Mucosa of rectum (tissue), 2 donors: ENCODE measurements around the gene SST.

Experiments used
- H3K27ac ChIP-seq, 2 donors: one replicate each; pipeline ENCODE4 v1.7.0; 2013; ENCODE audit warnings: inconsistent platforms in 2 of 2, low read depth in 2 of 2, low read length in 2 of 2
- H3K27me3 ChIP-seq, 2 donors: one replicate each; pipeline ENCODE4 v1.7.0; 2013; ENCODE audit warnings: low read length in 2 of 2; ENCODE audit not compliant: control insufficient read depth in 2 of 2, insufficient read depth in 2 of 2
- H3K36me3 ChIP-seq, 2 donors: one replicate each; pipeline ENCODE4 v1.7.0; 2013; ENCODE audit warnings: low read length in 2 of 2; ENCODE audit not compliant: control insufficient read depth in 2 of 2, insufficient read depth in 2 of 2
- H3K4me1 ChIP-seq, 2 donors: one replicate each; pipeline ENCODE4 v1.7.0; 2013; ENCODE audit warnings: low read length in 2 of 2, mild to moderate bottlenecking in 1 of 2; ENCODE audit not compliant: control insufficient read depth in 2 of 2, insufficient read depth in 2 of 2
- H3K4me3 ChIP-seq, 2 donors: one replicate each; pipeline ENCODE4 v1.7.0; 2013; ENCODE audit warnings: low read length in 2 of 2
- H3K9ac ChIP-seq, 2 donors: one replicate each; pipeline ENCODE4 v1.7.0; 2013; ENCODE audit warnings: low read length in 2 of 2, low read depth in 1 of 2, mild to moderate bottlenecking in 1 of 2
- H3K9me3 ChIP-seq, 2 donors: one replicate each; pipeline ENCODE4 v1.7.0; 2013; ENCODE audit warnings: low read length in 2 of 2; ENCODE audit not compliant: control insufficient read depth in 2 of 2
- donor health status: healthy.
- donor health status: Normal muscosa, but diverticular disease.

SST gene

DNA sequence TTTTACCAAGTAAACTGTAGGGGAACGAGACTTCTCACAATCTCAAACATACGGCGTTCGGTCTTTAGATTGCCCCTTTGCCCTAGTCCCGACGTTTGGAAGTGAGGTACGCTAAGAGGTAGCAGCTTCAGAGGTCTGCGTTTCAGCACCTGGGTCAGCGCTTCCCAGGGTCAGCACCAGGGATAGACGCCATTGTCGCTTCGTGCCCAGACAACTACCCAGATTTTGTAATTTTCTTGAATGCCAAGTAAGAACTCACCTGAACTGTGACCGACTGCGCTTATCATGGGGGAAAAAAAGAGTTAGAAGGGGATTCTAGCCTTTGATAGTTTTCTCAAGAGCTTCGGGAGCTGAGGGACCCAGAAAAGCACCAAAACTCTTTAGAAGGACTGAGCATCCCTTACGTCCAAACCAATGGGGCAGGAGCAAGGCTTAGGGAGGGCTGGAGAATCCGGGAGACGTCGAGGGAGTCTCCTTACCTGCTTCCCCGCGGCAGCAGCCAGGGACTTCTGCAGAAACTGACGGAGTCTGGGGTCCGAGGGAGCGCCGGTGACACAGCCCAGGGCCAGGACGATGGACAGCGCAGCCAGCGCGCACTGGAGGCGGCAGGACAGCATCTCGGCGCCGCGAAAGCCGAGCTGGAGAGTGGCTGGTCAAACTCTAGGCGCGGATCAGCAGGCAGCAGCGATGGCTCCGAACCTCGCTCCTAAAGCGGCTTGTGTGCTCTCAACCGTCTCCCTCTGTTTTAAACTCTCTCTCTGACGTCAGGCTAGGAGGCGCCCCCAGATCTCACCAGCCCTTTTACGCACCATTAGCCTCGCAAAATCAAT lies at the start of gene SST:
Gene SST (minus strand): TSS at position 720 of the 830 bp plus-strand sequence. CDS start 103 bp downstream, at position 617.
- Histone ChIP-seq H3K9me3 (no peaks in the 10 kb centered on the region), H3K4me3 (no peak within 1 kb of the TSS), H3K27ac (no peak within 1 kb of the TSS), H3K9ac (no peak within 1 kb of the TSS), H3K27me3 (peaks cover 15 to 21% of the 10 kb centered on the region in 2 donors), H3K4me1 (no peaks in the 10 kb centered on the region), H3K36me3 (no peaks in the 10 kb centered on the region)

DNA sequence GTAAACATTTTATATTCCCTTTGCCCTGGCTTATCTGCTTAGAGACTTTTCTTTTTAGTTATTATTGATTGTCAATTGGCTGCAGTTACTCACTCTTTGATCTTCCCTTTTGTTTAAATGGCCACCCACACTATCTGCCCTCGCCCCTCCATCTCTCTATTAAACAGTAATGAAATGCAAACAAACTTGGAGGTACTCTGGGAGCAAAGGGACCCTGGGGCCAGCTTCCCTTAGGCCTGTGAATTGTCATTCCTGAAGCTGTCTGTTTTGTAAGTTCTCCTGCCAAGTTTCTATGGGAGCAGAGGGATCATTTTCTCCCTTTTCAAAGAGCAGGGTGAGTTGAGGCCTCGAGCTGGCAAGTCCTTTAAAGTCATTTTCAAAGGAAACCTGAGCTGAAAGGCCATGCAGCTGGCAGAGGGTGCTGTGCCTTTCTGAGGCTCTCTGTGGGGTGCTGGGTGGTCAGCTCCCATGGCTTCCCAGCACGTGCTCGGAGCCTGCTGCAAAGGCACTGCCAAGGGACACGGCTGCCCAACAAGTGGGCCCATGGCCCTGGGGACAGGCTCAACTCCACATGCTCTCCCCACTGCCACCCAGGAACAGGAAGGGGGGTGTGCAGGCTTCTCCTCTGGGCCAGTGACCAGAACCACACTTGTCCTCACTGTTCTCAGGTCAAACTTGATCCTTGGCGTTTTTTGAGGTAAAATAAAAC lies 49.6 kb upstream of the SST start:
- no peak overlapping the region for H3K9ac ChIP-seq
- no peaks in the 10 kb centered on the region for H3K27me3 ChIP-seq
- H3K36me3 ChIP-seq: peaks cover 4 to 21% of the 10 kb centered on the region in 2 donors
- H3K4me3 ChIP-seq: no peak overlapping the region
- no peaks in the 10 kb centered on the region for H3K9me3 ChIP-seq
- no peaks in the 10 kb centered on the region for H3K4me1 ChIP-seq
- no peak overlapping the region for H3K27ac ChIP-seq

DNA sequence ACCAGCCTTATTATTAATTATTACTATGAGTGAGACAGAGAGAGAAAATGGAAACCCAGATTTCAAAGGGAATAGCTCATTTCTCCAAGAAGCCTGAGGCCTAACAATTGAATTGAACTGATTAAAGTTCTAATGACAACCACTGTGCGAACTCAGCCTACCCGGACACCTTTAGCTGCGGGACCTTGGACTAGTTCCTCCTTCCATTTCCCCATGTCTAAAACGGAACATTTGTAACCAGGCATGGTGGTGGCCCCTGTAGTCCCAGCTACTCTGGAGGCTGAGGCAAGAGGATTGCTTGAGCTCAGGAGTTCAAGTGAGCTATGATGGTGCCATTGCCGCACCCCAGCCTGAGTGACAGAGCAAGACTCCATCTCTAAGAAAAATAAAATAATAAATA lies 48.6 kb upstream of the SST start:
- H3K4me1 ChIP-seq: no peaks in the 10 kb centered on the region

DNA sequence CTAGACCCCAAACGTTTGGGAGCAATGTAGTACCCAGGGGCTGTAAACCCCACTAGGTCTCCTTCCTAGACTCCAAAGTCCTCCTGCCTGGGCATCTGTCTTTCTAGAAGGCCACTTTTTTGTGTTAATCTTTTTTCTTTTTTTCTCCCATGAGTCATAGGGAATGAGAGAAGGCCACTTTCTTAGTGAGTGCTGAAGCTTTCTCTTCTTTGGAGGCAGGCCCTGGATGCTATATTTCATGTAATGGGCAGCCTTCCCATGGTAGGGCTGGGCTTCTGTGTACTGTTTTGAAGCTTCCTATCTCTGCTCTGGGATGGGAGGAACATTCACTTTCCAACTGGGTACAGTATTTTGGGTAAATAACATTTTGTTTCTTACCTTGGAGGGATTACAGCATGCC lies 47.4 kb upstream of the SST start:
- no peak overlapping the region for H3K27ac ChIP-seq
- no peak overlapping the region for H3K4me3 ChIP-seq
- peaks cover 3 to 4% of the 10 kb centered on the region in 2 donors for H3K36me3 ChIP-seq
- H3K9ac ChIP-seq: no peak overlapping the region
- no peaks in the 10 kb centered on the region for H3K4me1 ChIP-seq
- H3K27me3 ChIP-seq: no peaks in the 10 kb centered on the region
- H3K9me3 ChIP-seq: no peaks in the 10 kb centered on the region

More for the DNA sequence above, 48.6 kb upstream of the SST start:
- Histone ChIP-seq H3K4me3 (no peak overlapping the region), H3K27ac (no peak overlapping the region), H3K27me3 (no peaks in the 10 kb centered on the region), H3K9me3 (no peaks in the 10 kb centered on the region), H3K9ac (no peak overlapping the region), H3K36me3 (peaks cover 4 to 12% of the 10 kb centered on the region in 2 donors)

DNA sequence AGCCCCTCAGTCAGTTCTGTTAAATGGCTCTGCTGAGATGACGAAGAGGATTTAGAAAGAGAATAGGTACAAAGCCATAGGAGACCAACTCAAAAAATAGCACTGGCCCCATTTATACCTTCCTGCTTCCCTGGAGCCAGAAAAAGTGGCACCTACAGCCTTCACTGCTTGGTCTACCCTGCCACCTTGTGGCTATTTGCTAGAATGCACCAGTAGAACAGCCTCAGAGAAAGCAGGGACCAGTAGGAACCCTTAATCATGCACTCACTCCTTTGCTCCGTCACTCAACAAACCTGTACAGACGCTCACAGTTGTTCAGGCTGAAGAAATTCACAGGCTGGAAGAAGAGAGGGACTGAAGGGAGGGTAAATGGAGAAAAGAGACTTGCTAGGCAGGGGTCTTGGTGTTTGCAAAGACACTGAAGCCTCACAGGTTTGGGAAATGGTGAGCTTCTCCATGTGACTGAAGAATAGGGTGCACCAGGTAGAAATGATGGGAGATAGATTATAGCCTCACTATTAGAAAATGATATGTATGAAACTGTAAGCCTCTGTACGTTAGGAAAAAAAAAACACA lies 44.3 kb upstream of the SST start:
- no peaks in the 10 kb centered on the region for H3K36me3 ChIP-seq
- H3K27me3 ChIP-seq: no peaks in the 10 kb centered on the region
- H3K9ac ChIP-seq: no peak overlapping the region
- no peak overlapping the region for H3K4me3 ChIP-seq
- no peak overlapping the region for H3K27ac ChIP-seq
- H3K4me1 ChIP-seq: no peaks in the 10 kb centered on the region
- H3K9me3 ChIP-seq: no peaks in the 10 kb centered on the region

DNA sequence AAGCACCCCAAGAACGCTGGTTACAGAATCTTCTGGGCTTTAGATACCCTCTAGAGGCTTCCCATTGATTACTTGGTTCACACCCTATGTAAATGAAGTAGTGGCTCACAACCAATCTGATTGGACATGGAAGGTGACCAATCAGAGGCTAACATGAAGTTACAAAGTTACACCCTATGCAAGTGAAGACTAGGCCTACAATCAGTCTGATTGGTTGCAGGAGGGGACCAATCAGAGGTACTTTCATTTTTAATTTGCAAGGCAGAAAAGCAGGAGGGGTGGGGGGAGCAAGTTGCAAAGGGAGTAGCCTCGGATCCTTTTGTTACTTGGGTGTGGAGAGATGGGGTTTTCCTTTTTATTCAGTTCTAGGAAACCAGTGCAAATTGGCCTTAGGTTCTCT lies 43.3 kb upstream of the SST start:
- Histone ChIP-seq H3K4me3 (no peak overlapping the region), H3K36me3 (no peaks in the 10 kb centered on the region), H3K4me1 (no peaks in the 10 kb centered on the region), H3K9me3 (no peaks in the 10 kb centered on the region), H3K9ac (no peak overlapping the region), H3K27me3 (no peaks in the 10 kb centered on the region), H3K27ac (no peak overlapping the region)

DNA sequence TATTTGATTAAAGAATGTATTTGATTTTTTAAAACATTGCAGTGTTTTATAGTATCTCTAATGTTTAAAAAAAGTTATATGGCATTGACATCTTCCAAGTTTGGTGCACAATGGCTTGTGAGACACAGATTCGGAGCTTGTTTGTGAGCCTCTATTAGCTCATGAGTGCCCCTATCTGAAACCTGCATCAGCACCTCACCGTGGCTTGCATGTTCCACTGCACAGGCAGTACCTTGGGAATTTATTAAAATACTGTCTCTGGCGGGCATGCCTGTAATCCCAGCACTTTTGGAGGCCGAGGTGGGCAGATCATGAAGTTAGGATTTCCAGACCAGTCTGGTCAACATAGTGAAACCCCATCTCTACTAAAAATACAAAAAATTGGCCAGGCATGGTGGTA lies 39.0 kb upstream of the SST start:
- H3K9ac ChIP-seq: no peak overlapping the region
- no peak overlapping the region for H3K27ac ChIP-seq
- H3K27me3 ChIP-seq: no peaks in the 10 kb centered on the region
- no peaks in the 10 kb centered on the region for H3K4me1 ChIP-seq
- no peaks in the 10 kb centered on the region for H3K9me3 ChIP-seq
- H3K4me3 ChIP-seq: no peak overlapping the region
- H3K36me3 ChIP-seq: no peaks in the 10 kb centered on the region

DNA sequence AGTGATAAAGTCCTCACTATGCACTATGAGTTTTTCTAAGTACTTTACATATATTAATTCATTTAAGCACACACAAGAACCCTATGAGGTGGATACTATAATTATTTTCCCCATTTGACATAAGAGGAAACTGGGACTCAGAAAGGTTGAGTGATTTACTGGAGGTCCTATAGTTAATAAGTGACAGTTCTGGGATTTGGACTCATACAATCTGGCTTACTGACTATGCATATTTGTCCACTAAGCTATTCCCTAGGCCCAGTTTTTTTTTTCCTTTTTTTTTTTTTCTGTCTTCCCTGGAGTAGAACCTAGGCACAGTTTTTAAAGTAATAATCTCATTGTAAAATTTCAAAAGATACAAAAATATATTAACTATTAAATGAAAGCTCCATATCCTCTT lies 38.5 kb upstream of the SST start:
- H3K4me3 ChIP-seq: no peak overlapping the region
- H3K4me1 ChIP-seq: no peaks in the 10 kb centered on the region
- H3K27ac ChIP-seq: no peak overlapping the region
- no peaks in the 10 kb centered on the region for H3K36me3 ChIP-seq
- H3K9me3 ChIP-seq: no peaks in the 10 kb centered on the region
- H3K27me3 ChIP-seq: no peaks in the 10 kb centered on the region
- no peak overlapping the region for H3K9ac ChIP-seq

DNA sequence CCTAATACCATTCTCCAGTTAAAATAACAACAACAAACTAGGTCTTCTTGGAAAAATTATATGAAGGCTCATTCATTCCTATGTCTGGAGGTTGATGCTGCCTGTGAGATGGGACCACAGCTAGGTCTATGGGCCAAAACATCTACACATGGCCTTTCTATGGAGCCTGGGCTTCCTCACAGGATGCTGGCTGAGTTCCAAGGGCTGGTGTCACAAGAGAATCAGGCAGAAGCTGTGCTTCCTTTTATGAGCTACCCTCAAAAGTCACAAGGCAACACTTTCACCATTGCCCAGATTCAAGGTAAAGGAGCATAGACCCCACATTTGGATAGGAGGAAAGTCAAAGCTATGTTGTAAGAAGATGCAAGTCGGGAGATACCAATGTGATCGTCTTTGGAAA lies 36.8 kb upstream of the SST start:
- Histone ChIP-seq H3K27me3 (no peaks in the 10 kb centered on the region), H3K27ac (no peak overlapping the region), H3K4me1 (no peaks in the 10 kb centered on the region), H3K9ac (no peak overlapping the region), H3K9me3 (no peaks in the 10 kb centered on the region), H3K36me3 (no peaks in the 10 kb centered on the region), H3K4me3 (no peak overlapping the region)

DNA sequence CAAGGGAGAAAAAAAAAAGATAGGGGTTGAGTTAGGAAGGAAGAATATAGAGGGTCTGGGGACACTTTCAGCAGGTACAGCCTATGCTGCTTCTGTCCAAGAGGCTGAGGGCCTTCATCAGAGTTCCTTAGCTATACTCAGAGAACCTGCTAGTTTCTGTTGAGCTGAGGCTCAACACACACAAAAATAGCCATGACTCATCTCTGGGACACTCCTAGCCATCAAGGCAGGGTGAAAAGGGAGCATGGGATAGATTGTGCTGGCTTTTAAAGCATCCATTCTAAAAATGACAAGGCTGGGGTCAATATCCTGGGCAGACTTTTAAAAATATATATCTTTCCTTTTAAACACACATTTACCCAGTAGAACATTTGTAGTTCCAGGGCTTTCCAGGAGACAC lies 35.0 kb upstream of the SST start:
- no peaks in the 10 kb centered on the region for H3K27me3 ChIP-seq
- H3K36me3 ChIP-seq: no peaks in the 10 kb centered on the region
- no peaks in the 10 kb centered on the region for H3K9me3 ChIP-seq
- H3K27ac ChIP-seq: no peak overlapping the region
- H3K4me3 ChIP-seq: no peak overlapping the region
- no peak overlapping the region for H3K9ac ChIP-seq
- no peaks in the 10 kb centered on the region for H3K4me1 ChIP-seq
